Tibial nerve (tissue), 4 donors: ENCODE measurements around the gene RBP7. TPM values are rescaled to one million over a fixed set of nuclear protein-coding genes. Genes with fewer than 3 reads are reported as not detected.
"Not testable (repeated sequence)": the region's sequence is repeated elsewhere in the genome, so short reads cannot be mapped to it uniquely, and the experiment has no call there.

ENCODE experiments used
- DNase-seq, 2 donors: peaks; one replicate each; pipeline ENCODE4 v3.0.0-alpha.2; 2019; ENCODE audit warnings: low spot score in 2 of 2
- H3K27ac ChIP-seq, 4 donors: fragments of 200-600 bp; sonication (generic) in 3 of 4; one replicate each; pipeline ENCODE4 v1.5.1; 2017 to 2019; ENCODE audit warnings: mild to moderate bottlenecking in 1 of 4
- H3K27me3 ChIP-seq, 2 donors: fragments of 200-600 bp; sonication (generic) in 1 of 2; one replicate each; pipeline versions ENCODE4 v1.5.1 to v1.6.0; 2017 to 2019
- H3K36me3 ChIP-seq, 3 donors: fragments of 200-600 bp; sonication (generic); one replicate each; pipeline ENCODE4 v1.5.1; 2018 to 2019
- H3K4me1 ChIP-seq, 4 donors: fragments of 200-600 bp; sonication (generic) in 3 of 4; one replicate each; pipeline ENCODE4 v1.5.1; 2017 to 2019
- H3K4me3 ChIP-seq, 4 donors: fragments of 200-600 bp; sonication (generic) in 3 of 4; one replicate each; pipeline ENCODE4 v1.5.1; 2017 to 2019; ENCODE audit warnings: mild to moderate bottlenecking in 1 of 4, moderate library complexity in 1 of 4
- H3K9me3 ChIP-seq, 4 donors: fragments of 200-600 bp; sonication (generic) in 3 of 4; one replicate each; pipeline ENCODE4 v1.5.1; 2017 to 2019
- CTCF ChIP-seq, 5 experiments: fragments of 200-600 bp in 3 of 5; fragments of 450-650 bp in 2 of 5; sonication (generic) in 3 of 5; IDR thresholded peaks; one replicate each; pipeline ENCODE4 v1.5.1; 2016 to 2019; ENCODE audit warnings: antibody characterized with exemption in 5 of 5, mild to moderate bottlenecking in 3 of 5, moderate library complexity in 2 of 5
- EP300 ChIP-seq, 2 donors: sonication (generic); formaldehyde crosslinking; IDR thresholded peaks; one replicate each; pipeline ENCODE4 v1.6.1; 2017; ENCODE audit warnings: antibody characterized with exemption in 2 of 2, mild to moderate bottlenecking in 1 of 2
- POLR2A ChIP-seq, 2 donors: fragments of 450-650 bp; IDR thresholded peaks; one replicate each; pipeline ENCODE4 v1.6.1; 2017; ENCODE audit warnings: antibody characterized with exemption in 2 of 2, mild to moderate bottlenecking in 2 of 2, moderate library complexity in 2 of 2
- WGBS, 2 donors: methylation state at CpG; one replicate each; pipeline ENCODE4 v1.1.5; 2018; 5-methylcytosine and 5-hydroxymethylcytosine counted together
- total RNA-seq, 4 donors: library from RNA; depleted of rRNA; stranded (reverse); fragments of >200 nt; gene quantifications; one replicate each; pipeline ENCODE4 v1.1.0, GENCODE V29; 2016

The RBP7 gene
- total RNA-seq, 4 donors from 2014 or later, result 17.2 to 54.3 (median 33.7) TPM

GRCh38 chr1:10020086-10020485 lies 23.1 kb downstream of the RBP7 start:
- H3K4me3 ChIP-seq, result no peak overlapping the region

GRCh38 chr1:10020678-10021077 lies 23.6 kb downstream of the RBP7 start:
- not testable (repeated sequence) for H3K4me1 ChIP-seq, H3K27me3 ChIP-seq, H3K27ac ChIP-seq, DNase-seq, H3K9me3 ChIP-seq, H3K4me3 ChIP-seq, H3K36me3 ChIP-seq
- WGBS, 2 donors, result 51 to 68% methylated on average over 2 of the region's 2 CpGs

More at GRCh38 chr1:10020086-10020485, 23.1 kb downstream of the RBP7 start:
- Histone ChIP-seq H3K27me3 (no peaks in the 10 kb centered on the region), H3K9me3 (no peaks in the 10 kb centered on the region), H3K4me1 (peaks cover 0 to 11% (median 0%) of the 10 kb centered on the region in 4 donors), H3K27ac (no peak overlapping the region), H3K36me3 (no peaks in the 10 kb centered on the region)
- TF ChIP-seq EP300 (IDR thresholded peaks at IDR 0.05), result no peak
- TF ChIP-seq POLR2A (IDR thresholded peaks at IDR 0.05), result no peak
- TF ChIP-seq CTCF (IDR thresholded peaks at IDR 0.05), result no peak
- no peak for DNase-seq
- WGBS, 2 donors, result 79 to 92% methylated on average over 3 of the region's 3 CpGs

- not testable (repeated sequence) for H3K4me3 ChIP-seq, H3K36me3 ChIP-seq, H3K27ac ChIP-seq, H3K4me1 ChIP-seq, H3K27me3 ChIP-seq, H3K9me3 ChIP-seq, DNase-seq
- WGBS, 2 donors, result 75 to 79% methylated on average over 4 of the region's 4 CpGs
Measured at GRCh38 chr1:10021992-10022391, 25.0 kb downstream of the RBP7 start.

- TF ChIP-seq CTCF (IDR thresholded peaks at IDR 0.05), result no peak
- no peak for TF ChIP-seq EP300 (IDR thresholded peaks at IDR 0.05)
- no peaks in the 10 kb centered on the region for H3K27me3 ChIP-seq
- H3K27ac ChIP-seq, result no peak overlapping the region
- H3K36me3 ChIP-seq, result no peaks in the 10 kb centered on the region
- no peaks in the 10 kb centered on the region for H3K4me1 ChIP-seq
- H3K9me3 ChIP-seq, result no peaks in the 10 kb centered on the region
- WGBS, 2 donors, result 85 to 89% methylated on average over 7 of the region's 7 CpGs
- no peak for DNase-seq
- no peak overlapping the region for H3K4me3 ChIP-seq
Measured at GRCh38 chr1:10022656-10023055, 25.6 kb downstream of the RBP7 start.

GRCh38 chr1:10025354-10025753 lies 28.3 kb downstream of the RBP7 start:
- DNase-seq, result no peak
- H3K27ac ChIP-seq, result no peak overlapping the region
- H3K9me3 ChIP-seq, result no peaks in the 10 kb centered on the region
- no peak overlapping the region for H3K4me3 ChIP-seq
- no peaks in the 10 kb centered on the region for H3K4me1 ChIP-seq
- WGBS, 2 donors, result 79 to 83% methylated on average over 2 of the region's 2 CpGs
- H3K36me3 ChIP-seq, result no peaks in the 10 kb centered on the region
- TF ChIP-seq CTCF (IDR thresholded peaks at IDR 0.05) (no peak), POLR2A (IDR thresholded peaks at IDR 0.05) (no peak)
- H3K27me3 ChIP-seq, result no peaks in the 10 kb centered on the region

- Histone ChIP-seq H3K27ac (no peak overlapping the region), H3K4me3 (no peak overlapping the region), H3K9me3 (no peaks in the 10 kb centered on the region), H3K36me3 (no peaks in the 10 kb centered on the region), H3K4me1 (peaks cover 0 to 2% (median 0%) of the 10 kb centered on the region in 4 donors), H3K27me3 (no peaks in the 10 kb centered on the region)
- TF ChIP-seq EP300 (IDR thresholded peaks at IDR 0.05) (no peak), POLR2A (IDR thresholded peaks at IDR 0.05) (no peak), CTCF (IDR thresholded peaks at IDR 0.05) (no peak)
- no peak for DNase-seq
Measured at GRCh38 chr1:10027027-10027426, 30.0 kb downstream of the RBP7 start.

- not testable (repeated sequence) for H3K9me3 ChIP-seq, H3K4me3 ChIP-seq, H3K27me3 ChIP-seq, H3K27ac ChIP-seq, H3K36me3 ChIP-seq, DNase-seq
- peaks cover 0 to 14% (median 6%) of the 10 kb centered on the region in 4 donors for H3K4me1 ChIP-seq
- WGBS, 2 donors, result 74 to 84% methylated on average over 16 to 22 of the region's 24 CpGs
Measured at GRCh38 chr1:10028956-10029500, 32.0 kb downstream of the RBP7 start.
